Activated CD8-positive, alpha-beta memory T cell treated with anti-CD3 and anti-CD28 coated beads, Interleukin-2, amount 50 U/mL, for 1 hour (primary cell): ENCODE measurements around the gene TGFBR2.
"Not testable (repeated sequence)": the region's sequence is repeated elsewhere in the genome, so short reads cannot be mapped to it uniquely, and the experiment has no call there.

Source experiments
- DNase-seq: peaks from one replicate; pipeline ENCODE4 v3.0.0-alpha.2; 2020; ENCODE audit errors: extremely low read depth

TGFBR2 gene

GRCh38 chr3:30657914-30658313 lies 51.5 kb downstream of the TGFBR2 start:
- DNase-seq, result no peak

GRCh38 chr3:30658328-30659052 lies 52.1 kb downstream of the TGFBR2 start:
- DNase-seq, result no peak

GRCh38 chr3:30659270-30660130 lies 53.1 kb downstream of the TGFBR2 start:
- no peak for DNase-seq

- no peak for DNase-seq
Measured at GRCh38 chr3:30660136-30660535, 53.7 kb downstream of the TGFBR2 start.

GRCh38 chr3:30660656-30661055 lies 54.3 kb downstream of the TGFBR2 start:
- DNase-seq, result no peak

- DNase-seq, result no peak
Measured at GRCh38 chr3:30661098-30661873, 54.9 kb downstream of the TGFBR2 start.

- no peak for DNase-seq
Measured at GRCh38 chr3:30662836-30663235, 56.4 kb downstream of the TGFBR2 start.

- DNase-seq, result no peak
Measured at GRCh38 chr3:30663533-30664241, 57.3 kb downstream of the TGFBR2 start.

- DNase-seq, result no peak
Measured at GRCh38 chr3:30664459-30664858, 58.1 kb downstream of the TGFBR2 start.

GRCh38 chr3:30664884-30665283 lies 58.5 kb downstream of the TGFBR2 start:
- DNase-seq, result no peak

GRCh38 chr3:30665539-30665938 lies 59.1 kb downstream of the TGFBR2 start:
- no peak for DNase-seq

GRCh38 chr3:30666572-30667279 lies 60.3 kb downstream of the TGFBR2 start:
- no peak for DNase-seq

- no peak for DNase-seq
Measured at GRCh38 chr3:30667280-30667651, 60.9 kb downstream of the TGFBR2 start.

GRCh38 chr3:30668051-30668609 lies 61.7 kb downstream of the TGFBR2 start:
- DNase-seq, result no peak

GRCh38 chr3:30669360-30669934 lies 63.0 kb downstream of the TGFBR2 start:
- DNase-seq, result not testable (repeated sequence)

- DNase-seq, result no peak
Measured at GRCh38 chr3:30670292-30670691, 63.9 kb downstream of the TGFBR2 start.

GRCh38 chr3:30671527-30672286 lies 65.3 kb downstream of the TGFBR2 start:
- DNase-seq, result no peak

- no peak for DNase-seq
Measured at GRCh38 chr3:30672287-30672735, 65.9 kb downstream of the TGFBR2 start.

GRCh38 chr3:30672959-30673358 lies 66.6 kb downstream of the TGFBR2 start:
- DNase-seq, result no peak
